ENCODE results near the gene ATAT1. TPM values are rescaled to one million over a fixed set of nuclear protein-coding genes. Genes with fewer than 3 reads are reported as not detected.
"Not testable (repeated sequence)": the region's sequence is repeated elsewhere in the genome, so short reads cannot be mapped to it uniquely, and the experiment has no call there.

The ATAT1 gene
- total and polyA plus RNA-seq, 7 donors: 1.9 to 5.2 (median 3.0) TPM

DNA sequence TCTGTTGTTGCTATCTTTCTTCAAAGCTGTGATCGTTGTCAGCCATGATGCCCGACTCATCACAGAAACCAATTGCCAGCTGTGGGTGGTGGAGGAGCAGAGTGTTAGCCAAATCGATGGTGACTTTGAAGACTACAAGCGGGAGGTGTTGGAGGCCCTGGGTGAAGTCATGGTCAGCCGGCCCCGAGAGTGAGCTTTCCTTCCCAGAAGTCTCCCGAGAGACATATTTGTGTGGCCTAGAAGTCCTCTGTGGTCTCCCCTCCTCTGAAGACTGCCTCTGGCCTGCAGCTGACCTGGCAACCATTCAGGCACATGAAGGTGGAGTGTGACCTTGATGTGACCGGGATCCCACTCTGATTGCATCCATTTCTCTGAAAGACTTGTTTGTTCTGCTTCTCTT, 36.2 kb upstream of the ATAT1 start:
- no peaks in the 10 kb centered on the region for H3K9me3 ChIP-seq
- 62 to 75% (median 66%) methylated on average over 8 of the region's 8 CpGs for WGBS, 3 donors
- no peaks in the 10 kb centered on the region for H3K27me3 ChIP-seq (ENCODE audit: insufficient read depth in 3 of 3, low read length in 2 of 3)
- TF ChIP-seq, protein P1, sequence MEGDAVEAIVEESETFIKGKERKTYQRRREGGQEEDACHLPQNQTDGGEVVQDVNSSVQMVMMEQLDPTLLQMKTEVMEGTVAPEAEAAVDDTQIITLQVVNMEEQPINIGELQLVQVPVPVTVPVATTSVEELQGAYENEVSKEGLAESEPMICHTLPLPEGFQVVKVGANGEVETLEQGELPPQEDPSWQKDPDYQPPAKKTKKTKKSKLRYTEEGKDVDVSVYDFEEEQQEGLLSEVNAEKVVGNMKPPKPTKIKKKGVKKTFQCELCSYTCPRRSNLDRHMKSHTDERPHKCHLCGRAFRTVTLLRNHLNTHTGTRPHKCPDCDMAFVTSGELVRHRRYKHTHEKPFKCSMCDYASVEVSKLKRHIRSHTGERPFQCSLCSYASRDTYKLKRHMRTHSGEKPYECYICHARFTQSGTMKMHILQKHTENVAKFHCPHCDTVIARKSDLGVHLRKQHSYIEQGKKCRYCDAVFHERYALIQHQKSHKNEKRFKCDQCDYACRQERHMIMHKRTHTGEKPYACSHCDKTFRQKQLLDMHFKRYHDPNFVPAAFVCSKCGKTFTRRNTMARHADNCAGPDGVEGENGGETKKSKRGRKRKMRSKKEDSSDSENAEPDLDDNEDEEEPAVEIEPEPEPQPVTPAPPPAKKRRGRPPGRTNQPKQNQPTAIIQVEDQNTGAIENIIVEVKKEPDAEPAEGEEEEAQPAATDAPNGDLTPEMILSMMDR (IDR thresholded peaks at IDR 0.05): no peak
- no peak overlapping the region for H3K4me3 ChIP-seq
- peak; percentile 8 to 25 (median 16) for ATAC-seq
- H3K4me1 ChIP-seq: peaks cover 10% of the 10 kb centered on the region
- DNase-seq: no peak
- H3K36me3 ChIP-seq (ENCODE audit: insufficient read depth in 1 of 2, low read depth in 1 of 2): peaks cover 26 to 99% of the 10 kb centered on the region in 2 donors
- intact Hi-C loops (cut with DNase I): no loop called here
- H3K27ac ChIP-seq: peak overlapping the region; percentile 56

DNA sequence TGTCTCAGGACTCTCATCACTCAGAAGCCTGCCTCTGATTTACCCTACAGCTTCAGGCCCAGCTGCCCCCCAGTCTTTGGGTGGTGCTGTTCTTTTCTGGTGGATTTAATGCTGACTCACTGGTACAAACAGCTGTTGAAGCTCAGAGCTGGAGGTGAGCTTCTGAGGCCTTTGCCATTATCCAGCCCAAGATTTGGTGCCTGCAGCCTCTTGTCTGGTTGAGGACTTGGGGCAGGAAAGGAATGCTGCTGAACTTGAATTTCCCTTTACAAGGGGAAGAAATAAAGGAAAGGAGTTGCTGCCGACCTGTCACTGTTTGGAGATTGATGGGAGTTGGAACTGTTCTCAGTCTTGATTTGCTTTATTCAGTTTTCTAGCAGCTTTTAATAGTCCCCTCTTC, 35.7 kb upstream of the ATAT1 start:
- H3K36me3 ChIP-seq (ENCODE audit: insufficient read depth in 1 of 2, low read depth in 1 of 2): peaks cover 22 to 95% of the 10 kb centered on the region in 2 donors
- no peak for DNase-seq
- no peak overlapping the region for H3K4me3 ChIP-seq
- intact Hi-C loops (cut with DNase I): no loop called here
- peak overlapping the region; percentile 56 for H3K27ac ChIP-seq
- H3K4me1 ChIP-seq: peaks cover 10% of the 10 kb centered on the region
- no peaks in the 10 kb centered on the region for H3K9me3 ChIP-seq
- TF ChIP-seq, protein P1 (IDR thresholded peaks at IDR 0.05): no peak
- H3K27me3 ChIP-seq (ENCODE audit: insufficient read depth in 3 of 3, low read length in 2 of 3): no peaks in the 10 kb centered on the region
- ATAC-seq: peak in 3 of 4 donors; percentile 22 to 50 (median 45)
- WGBS, 3 donors: 40 to 69% (median 48%) methylated on average over 1 of the region's 1 CpG

DNA sequence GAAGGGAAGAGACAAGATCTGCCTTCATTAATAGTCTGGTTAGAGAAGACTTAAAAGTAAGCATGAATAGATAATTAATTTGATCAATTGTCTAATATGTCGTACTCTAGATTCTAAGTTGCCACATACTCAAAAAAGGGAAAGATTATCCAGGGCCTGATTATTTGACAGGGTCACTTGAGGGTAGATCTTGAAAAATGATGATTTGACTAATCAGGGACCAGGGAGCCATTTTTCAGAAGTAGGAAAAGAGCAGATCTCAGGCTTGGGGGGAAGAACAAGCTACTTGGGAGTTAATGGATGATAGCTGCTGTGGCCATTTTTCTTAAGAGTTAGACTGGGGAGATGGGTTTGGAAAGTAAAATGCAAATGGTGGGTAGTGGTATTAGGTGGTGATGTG, 34.4 kb upstream of the ATAT1 start:
- Histone ChIP-seq H3K4me1 (peaks cover 10% of the 10 kb centered on the region), H3K36me3 (ENCODE audit: insufficient read depth in 1 of 2, low read depth in 1 of 2) (peaks cover 16 to 82% of the 10 kb centered on the region in 2 donors), H3K27ac (peak overlapping the region; percentile 16), H3K4me3 (no peak overlapping the region), H3K27me3 (ENCODE audit: insufficient read depth in 3 of 3, low read length in 2 of 3) (no peaks in the 10 kb centered on the region), H3K9me3 (no peaks in the 10 kb centered on the region)
- DNase-seq: no peak
- 97 to 100% (median 98%) methylated on average over 1 of the region's 1 CpG for WGBS, 3 donors
- intact Hi-C loops (cut with DNase I): no loop called here
- TF ChIP-seq, protein P1 (IDR thresholded peaks at IDR 0.05): no peak
- no peak for ATAC-seq

DNA sequence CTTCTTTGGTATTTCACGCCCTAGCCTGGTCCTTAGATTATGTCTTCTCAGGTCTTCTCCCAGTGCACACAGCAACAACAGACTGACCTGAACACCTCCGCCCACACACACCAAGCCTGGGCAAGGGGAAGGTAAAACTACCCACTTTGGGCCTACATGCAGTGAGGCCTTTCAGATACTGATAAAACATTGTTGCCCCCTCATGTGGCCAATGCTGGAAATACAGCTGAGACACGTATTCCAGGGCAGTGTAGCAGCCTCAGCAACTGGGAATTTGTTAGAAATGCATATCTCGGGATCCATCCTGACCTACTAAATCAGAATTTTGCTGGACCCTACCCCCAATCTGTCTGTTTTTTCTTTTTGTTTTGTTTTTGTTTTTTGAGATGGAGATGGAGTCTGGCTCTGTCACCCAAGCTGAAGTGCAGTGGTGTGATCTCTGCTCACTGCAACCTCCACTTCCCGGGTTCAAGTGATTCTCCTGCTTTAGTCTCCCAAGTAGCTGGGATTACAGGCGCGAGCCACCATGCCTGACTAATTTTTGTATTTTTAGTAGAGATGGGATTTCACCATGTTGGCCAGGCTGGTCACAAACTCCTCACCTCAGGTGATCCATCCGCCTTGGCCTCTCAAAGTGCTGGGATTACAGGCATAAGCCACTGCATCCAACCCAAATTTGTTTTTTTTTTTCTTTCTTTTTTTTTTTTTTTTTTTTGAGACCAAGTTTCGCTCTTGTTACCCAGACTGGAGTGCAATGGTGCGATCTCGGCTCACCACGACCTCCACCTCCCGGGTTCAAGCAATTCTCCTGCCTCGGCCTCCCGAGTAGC, 29.1 kb upstream of the ATAT1 start:
- peak; percentile 55 to 81 (median 78) for ATAC-seq
- not testable (repeated sequence) for H3K4me3 ChIP-seq; H3K27me3 ChIP-seq (ENCODE audit: insufficient read depth in 3 of 3, low read length in 2 of 3); H3K4me1 ChIP-seq; H3K27ac ChIP-seq; H3K9me3 ChIP-seq
- intact Hi-C loops (cut with DNase I): loop anchor here (5.0 kb wide), 2 partner anchors 50 to 55 kb away; no protein-coding TSS in a partner anchor
- peak; percentile 68 to 71 for DNase-seq
- WGBS, 3 donors: 72 to 74% (median 73%) methylated on average over 15 of the region's 15 CpGs
- H3K36me3 ChIP-seq (ENCODE audit: insufficient read depth in 1 of 2, low read depth in 1 of 2): peaks cover 5 to 55% of the 10 kb centered on the region in 2 donors
- TF ChIP-seq, protein P1 (IDR thresholded peaks at IDR 0.05): peak; percentile 72
